ENCODE results near the gene SLC39A11.
"Not testable (repeated sequence)": the region's sequence is repeated elsewhere in the genome, so short reads cannot be mapped to it uniquely, and the experiment has no call there.

- TF ChIP-seq CTCF, POLR2A (IDR thresholded peaks at IDR 0.05): not testable (repeated sequence)
Observed at GRCh38 chr17:73097973-73098765, 5.7 kb upstream of the SLC39A11 start.
